GM10266 (cell line): ENCODE data around the gene GET3.

Experiments
- DNase-seq: peaks from one replicate; pipeline ENCODE4 v3.0.0; 2012; ENCODE audit errors: extremely low spot score
- CTCF ChIP-seq: IDR thresholded peaks from 2 replicates; pipeline ENCODE4 v1.5.1; 2012; ENCODE audit warnings: mild to moderate bottlenecking, low read depth; ENCODE audit not compliant: control insufficient read depth, insufficient read depth; ENCODE audit errors: missing control alignments

Gene GET3

GRCh38 chr19:12726988-12727316 lies 10.3 kb upstream of the GET3 start:
- TF ChIP-seq CTCF, result no peak
- no peak for DNase-seq

- no peak for TF ChIP-seq CTCF
- DNase-seq, result no peak
Measured at GRCh38 chr19:12727745-12728433, 9.4 kb upstream of the GET3 start.

GRCh38 chr19:12730064-12730463 lies 7.2 kb upstream of the GET3 start:
- no peak for TF ChIP-seq CTCF
- DNase-seq, result no peak

GRCh38 chr19:12731337-12731736 lies 6.0 kb upstream of the GET3 start:
- DNase-seq, result no peak
- no peak for TF ChIP-seq CTCF

GRCh38 chr19:12733369-12734214 lies 3.7 kb upstream of the GET3 start:
- TF ChIP-seq CTCF, result peak; percentile 53
- peak; percentile 83 for DNase-seq

- DNase-seq, result no peak
- TF ChIP-seq CTCF, result no peak
Measured at GRCh38 chr19:12737835-12738351, 596 bp downstream of the GET3 start.
